Caco-2 (cell line): Measurements from ENCODE around the gene PRKCB. TPM values are rescaled to one million over a fixed set of nuclear protein-coding genes. Genes with fewer than 3 reads are reported as not detected.

ENCODE experiments used
- BruUV-seq: library from RNA; stranded (reverse); fragments of 400-500 nt; replicated peaks from 2 replicates; lab custom pipeline; 2021; lab: Mats Ljungman, UMichigan
- CTCF ChIA-PET: fragments of 300-600 bp; sonication (Branson Sonifier 250); formaldehyde crosslinking; loops from one replicate; lab custom pipeline; 2022; ENCODE audit warnings: antibody characterized with exemption; lab: Charles Lee
- POLR2A ChIA-PET: fragments of 300-600 bp; sonication (Branson Sonifier 250); formaldehyde crosslinking; loops from one replicate; lab custom pipeline; 2022; ENCODE audit warnings: antibody characterized with exemption; lab: Charles Lee
- DNase-seq, 2 experiments: peaks; one replicate each; pipeline versions ENCODE4 v3.0.0 to v3.0.0-alpha.2; 2020 to 2022
- H3K27me3 ChIP-seq: replicated peaks from 2 replicates; pipeline ENCODE4 v1.6.0; 2011; ENCODE audit warnings: low read length; ENCODE audit not compliant: control insufficient read depth, insufficient read depth
- H3K36me3 ChIP-seq: 2 replicates; pipeline ENCODE4 v1.5.1; 2011; ENCODE audit warnings: low read length; ENCODE audit not compliant: control insufficient read depth, insufficient read depth
- H3K4me1 ChIP-seq: fragments of 250-450 bp; sonication (Bioruptor Pico); 2 replicates; pipeline ENCODE4 v1.5.1; 2020; ENCODE audit warnings: mild to moderate bottlenecking
- H3K4me3 ChIP-seq: 2 replicates; pipeline ENCODE4 v1.5.1; 2011; ENCODE audit warnings: low read depth, mild to moderate bottlenecking, control low read depth, low read length
- H3K9me3 ChIP-seq: fragments of 250-450 bp; sonication (Bioruptor Pico); 2 replicates; pipeline ENCODE4 v1.5.1; 2020; ENCODE audit warnings: mild to moderate bottlenecking, moderate library complexity
- H3K27ac Mint-ChIP-seq: one replicate; pipeline ENCODE4 v1.8.0; 2022; ENCODE audit warnings: mixed read lengths; ENCODE audit not compliant: unreplicated experiment
- H3K27me3 Mint-ChIP-seq: one replicate; pipeline ENCODE4 v1.8.0; 2022; ENCODE audit warnings: mixed read lengths; ENCODE audit not compliant: insufficient read depth, unreplicated experiment
- H3K36me3 Mint-ChIP-seq: one replicate; pipeline ENCODE4 v1.8.0; 2022; ENCODE audit warnings: mild to moderate bottlenecking, mixed read lengths; ENCODE audit not compliant: insufficient read depth, unreplicated experiment
- H3K4me1 Mint-ChIP-seq: one replicate; pipeline ENCODE4 v1.8.0; 2022; ENCODE audit warnings: low read depth, mixed read lengths; ENCODE audit not compliant: unreplicated experiment
- H3K4me3 Mint-ChIP-seq: one replicate; pipeline ENCODE4 v1.8.0; 2022; ENCODE audit warnings: mild to moderate bottlenecking, moderate library complexity, mixed read lengths; ENCODE audit not compliant: unreplicated experiment
- H3K9me3 Mint-ChIP-seq: one replicate; pipeline ENCODE4 v1.8.0; 2022; ENCODE audit warnings: mixed read lengths; ENCODE audit not compliant: unreplicated experiment
- intact Hi-C: fragments of 100-400 bp; cut with micrococcal nuclease; formaldehyde crosslinking; loops from one replicate; pipeline ENCODE4 v1.10.0; 2022; ENCODE audit not compliant: unreplicated experiment
- total RNA-seq: library from RNA; stranded (reverse); gene quantifications from 2 replicates; pipeline ENCODE4 v1.2.3, GENCODE V29; 2022
- TF ChIP-seq, protein P1 (sequence below), 2 experiments: fragments of 200-600 bp in 1 of 2; IDR thresholded peaks; 1 replicate in 1 of 2; 2 replicates in 1 of 2; pipeline versions ENCODE4 v1.5.1 to v1.8.0; 2011 to 2022; ENCODE audit warnings: antibody characterized with exemption in 1 of 2, control low read depth in 1 of 2, inconsistent platforms in 1 of 2, low read depth in 1 of 2, low read length in 1 of 2, mild to moderate bottlenecking in 1 of 2, moderate library complexity in 1 of 2; ENCODE audit not compliant: insufficient read depth in 1 of 2, severe bottlenecking in 1 of 2, unreplicated experiment in 1 of 2

PRKCB gene
- total RNA-seq, 1 experiment from 2014 or later, result not detected

DNA sequence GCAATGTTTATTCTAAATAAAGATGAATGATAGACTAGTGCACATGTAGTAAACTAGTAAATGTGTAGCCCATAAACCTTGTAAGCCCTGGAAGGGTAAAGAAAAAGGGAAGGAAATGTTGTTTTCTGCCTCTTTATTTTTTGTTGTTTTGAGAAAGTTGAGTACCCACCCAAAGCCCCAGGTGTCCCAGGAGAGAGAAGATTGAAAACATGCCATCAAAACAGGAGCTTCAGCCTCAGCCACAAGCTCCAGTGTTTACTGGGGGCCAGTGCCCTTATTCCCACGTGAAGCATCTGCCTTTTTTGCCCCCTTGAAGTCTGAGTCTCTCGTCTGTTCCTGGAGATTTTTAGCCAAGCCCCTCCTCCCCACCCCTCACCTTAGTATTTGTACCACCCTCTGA, 121.5 kb downstream of the PRKCB start:
- no peak for DNase-seq

DNA sequence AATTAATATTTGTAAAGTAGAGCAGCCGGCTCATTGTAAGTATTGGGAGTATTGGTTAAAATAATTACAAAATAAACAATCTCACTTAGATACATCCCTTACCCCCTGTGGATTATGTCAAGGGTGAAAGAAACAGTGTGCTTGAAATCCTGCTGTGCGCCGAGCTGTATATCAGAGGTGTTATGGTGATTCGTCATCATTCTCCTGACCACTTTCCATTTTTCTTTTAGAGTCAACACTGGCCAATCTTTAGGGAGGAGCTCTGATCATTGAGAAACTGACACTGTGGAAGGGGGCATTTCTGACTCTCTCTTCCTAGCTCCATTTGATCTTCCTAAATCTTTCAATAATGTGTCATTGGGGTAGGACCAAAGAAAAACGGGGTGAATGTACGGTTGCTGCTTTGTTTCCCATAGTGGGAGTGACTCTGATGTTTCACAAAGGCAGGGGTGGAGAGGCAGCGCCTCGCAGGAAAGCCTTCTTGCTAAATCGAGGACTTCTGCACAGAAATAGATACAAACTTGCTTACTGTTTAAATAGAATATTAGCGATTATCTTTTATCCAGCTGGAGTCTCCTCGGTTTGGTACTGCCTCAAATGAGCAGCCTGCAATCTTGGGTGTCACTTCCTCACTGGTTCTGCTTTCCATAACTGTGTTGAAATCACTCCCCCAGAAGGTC, 123.4 kb downstream of the PRKCB start:
- no peak overlapping the region for H3K4me3 Mint-ChIP-seq
- POLR2A ChIA-PET, result no interaction called here
- no TSS peak for BruUV-seq

More for the DNA sequence above, 121.5 kb downstream of the PRKCB start:
- no peaks in the 10 kb centered on the region for H3K9me3 ChIP-seq
- H3K4me3 ChIP-seq, result no peak overlapping the region
- POLR2A ChIA-PET, result no interaction called here
- H3K27ac Mint-ChIP-seq, result no peak overlapping the region
- no peaks in the 10 kb centered on the region for H3K4me1 ChIP-seq
- H3K27me3 ChIP-seq, result no peaks in the 10 kb centered on the region
- H3K27me3 Mint-ChIP-seq, result peaks cover 8% of the 10 kb centered on the region
- TF ChIP-seq, protein P1, sequence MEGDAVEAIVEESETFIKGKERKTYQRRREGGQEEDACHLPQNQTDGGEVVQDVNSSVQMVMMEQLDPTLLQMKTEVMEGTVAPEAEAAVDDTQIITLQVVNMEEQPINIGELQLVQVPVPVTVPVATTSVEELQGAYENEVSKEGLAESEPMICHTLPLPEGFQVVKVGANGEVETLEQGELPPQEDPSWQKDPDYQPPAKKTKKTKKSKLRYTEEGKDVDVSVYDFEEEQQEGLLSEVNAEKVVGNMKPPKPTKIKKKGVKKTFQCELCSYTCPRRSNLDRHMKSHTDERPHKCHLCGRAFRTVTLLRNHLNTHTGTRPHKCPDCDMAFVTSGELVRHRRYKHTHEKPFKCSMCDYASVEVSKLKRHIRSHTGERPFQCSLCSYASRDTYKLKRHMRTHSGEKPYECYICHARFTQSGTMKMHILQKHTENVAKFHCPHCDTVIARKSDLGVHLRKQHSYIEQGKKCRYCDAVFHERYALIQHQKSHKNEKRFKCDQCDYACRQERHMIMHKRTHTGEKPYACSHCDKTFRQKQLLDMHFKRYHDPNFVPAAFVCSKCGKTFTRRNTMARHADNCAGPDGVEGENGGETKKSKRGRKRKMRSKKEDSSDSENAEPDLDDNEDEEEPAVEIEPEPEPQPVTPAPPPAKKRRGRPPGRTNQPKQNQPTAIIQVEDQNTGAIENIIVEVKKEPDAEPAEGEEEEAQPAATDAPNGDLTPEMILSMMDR (IDR thresholded peaks at IDR 0.05; ENCODE audit: insufficient read depth in 1 of 2, low read depth in 1 of 2, low read length in 1 of 2, severe bottlenecking in 1 of 2, unreplicated experiment in 1 of 2), result no peak
- BruUV-seq, result no TSS peak
- no peaks in the 10 kb centered on the region for H3K4me1 Mint-ChIP-seq
- intact Hi-C loops, result no loop called here
- H3K4me3 Mint-ChIP-seq, result no peak overlapping the region
- CTCF ChIA-PET, result no interaction called here
- H3K36me3 ChIP-seq, result no peaks in the 10 kb centered on the region
- H3K36me3 Mint-ChIP-seq, result no peaks in the 10 kb centered on the region
- no peaks in the 10 kb centered on the region for H3K9me3 Mint-ChIP-seq

DNA sequence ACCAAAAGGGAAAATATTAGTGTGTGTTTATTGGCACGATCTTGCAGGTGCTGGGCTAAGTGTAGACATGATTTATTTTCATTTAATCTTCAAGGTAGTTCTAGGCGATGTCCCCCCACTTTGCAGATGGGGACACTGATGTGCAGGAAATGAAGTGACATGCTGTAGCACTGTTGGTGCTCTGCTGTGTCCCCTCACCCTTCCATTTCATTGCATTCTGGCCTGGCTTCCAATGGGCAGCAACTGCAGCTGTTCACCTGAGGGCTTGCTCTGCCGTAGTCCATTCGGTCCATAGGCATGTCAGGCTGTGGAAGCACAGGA, 123.9 kb downstream of the PRKCB start:
- TF ChIP-seq, protein P1 (IDR thresholded peaks at IDR 0.05; ENCODE audit: insufficient read depth in 1 of 2, low read depth in 1 of 2, low read length in 1 of 2, severe bottlenecking in 1 of 2, unreplicated experiment in 1 of 2), result no peak
- Mint-ChIP-seq H3K27me3 (peaks cover 8% of the 10 kb centered on the region), H3K4me1 (no peaks in the 10 kb centered on the region), H3K27ac (no peak overlapping the region), H3K4me3 (no peak overlapping the region), H3K9me3 (no peaks in the 10 kb centered on the region), H3K36me3 (no peaks in the 10 kb centered on the region)
- POLR2A ChIA-PET, result no interaction called here
- intact Hi-C loops, result no loop called here
- no peaks in the 10 kb centered on the region for H3K27me3 ChIP-seq
- CTCF ChIA-PET, result no interaction called here
- H3K9me3 ChIP-seq, result no peaks in the 10 kb centered on the region
- no peak for DNase-seq
- H3K4me1 ChIP-seq, result no peaks in the 10 kb centered on the region
- no peak overlapping the region for H3K4me3 ChIP-seq
- no TSS peak for BruUV-seq
- H3K36me3 ChIP-seq, result no peaks in the 10 kb centered on the region

More for the DNA sequence above, 123.4 kb downstream of the PRKCB start:
- Histone ChIP-seq H3K9me3 (no peaks in the 10 kb centered on the region), H3K27me3 (no peaks in the 10 kb centered on the region), H3K36me3 (no peaks in the 10 kb centered on the region), H3K4me3 (no peak overlapping the region), H3K4me1 (no peaks in the 10 kb centered on the region)
- no peaks in the 10 kb centered on the region for H3K36me3 Mint-ChIP-seq
- intact Hi-C loops, result no loop called here
- no peak overlapping the region for H3K27ac Mint-ChIP-seq
- H3K4me1 Mint-ChIP-seq, result no peaks in the 10 kb centered on the region
- CTCF ChIA-PET, result interaction anchor here (0.6 kb wide), 1 partner anchor 507 kb away, joined by 3 read pairs; no protein-coding TSS in a partner anchor
- TF ChIP-seq, protein P1 (IDR thresholded peaks at IDR 0.05; ENCODE audit: insufficient read depth in 1 of 2, low read depth in 1 of 2, low read length in 1 of 2, severe bottlenecking in 1 of 2, unreplicated experiment in 1 of 2), result no peak
- H3K27me3 Mint-ChIP-seq, result peaks cover 8% of the 10 kb centered on the region
- no peaks in the 10 kb centered on the region for H3K9me3 Mint-ChIP-seq
- no peak for DNase-seq
